SK-N-SH (cell line): ENCODE results near the gene TRIP6.

Source experiments
- EZH2phosphoT487 ChIP-seq: fragments of 200-600 bp; sonication (generic); IDR thresholded peaks from 2 replicates; pipeline ENCODE4 v1.6.1; 2017; ENCODE audit warnings: low read depth, mixed run types, mild to moderate bottlenecking, antibody characterized with exemption, moderate library complexity, borderline replicate concordance
- RAD21 ChIP-seq: IDR thresholded peaks from 2 replicates; pipeline ENCODE4 v1.6.1; 2012; ENCODE audit warnings: mild to moderate bottlenecking, low read length
- RXRA ChIP-seq: IDR thresholded peaks from 2 replicates; pipeline ENCODE4 v1.4.0; 2012; ENCODE audit warnings: low read depth, mild to moderate bottlenecking, borderline replicate concordance
- SMC3 ChIP-seq: IDR thresholded peaks from 2 replicates; pipeline ENCODE4 v1.6.1; 2012; ENCODE audit warnings: low read depth, low read length, improper control_type of control experiment
- TF ChIP-seq, protein P1 (sequence below): fragments of 200-600 bp; sonication (generic); IDR thresholded peaks from 2 replicates; pipeline ENCODE4 v1.6.1; 2017; ENCODE audit warnings: antibody characterized with exemption, mild to moderate bottlenecking, moderate library complexity
- TF ChIP-seq, protein P2 (sequence below): IDR thresholded peaks from 2 replicates; pipeline ENCODE4 v1.6.1; 2012; ENCODE audit warnings: mild to moderate bottlenecking, low read depth, low read length, moderate library complexity

DNA sequence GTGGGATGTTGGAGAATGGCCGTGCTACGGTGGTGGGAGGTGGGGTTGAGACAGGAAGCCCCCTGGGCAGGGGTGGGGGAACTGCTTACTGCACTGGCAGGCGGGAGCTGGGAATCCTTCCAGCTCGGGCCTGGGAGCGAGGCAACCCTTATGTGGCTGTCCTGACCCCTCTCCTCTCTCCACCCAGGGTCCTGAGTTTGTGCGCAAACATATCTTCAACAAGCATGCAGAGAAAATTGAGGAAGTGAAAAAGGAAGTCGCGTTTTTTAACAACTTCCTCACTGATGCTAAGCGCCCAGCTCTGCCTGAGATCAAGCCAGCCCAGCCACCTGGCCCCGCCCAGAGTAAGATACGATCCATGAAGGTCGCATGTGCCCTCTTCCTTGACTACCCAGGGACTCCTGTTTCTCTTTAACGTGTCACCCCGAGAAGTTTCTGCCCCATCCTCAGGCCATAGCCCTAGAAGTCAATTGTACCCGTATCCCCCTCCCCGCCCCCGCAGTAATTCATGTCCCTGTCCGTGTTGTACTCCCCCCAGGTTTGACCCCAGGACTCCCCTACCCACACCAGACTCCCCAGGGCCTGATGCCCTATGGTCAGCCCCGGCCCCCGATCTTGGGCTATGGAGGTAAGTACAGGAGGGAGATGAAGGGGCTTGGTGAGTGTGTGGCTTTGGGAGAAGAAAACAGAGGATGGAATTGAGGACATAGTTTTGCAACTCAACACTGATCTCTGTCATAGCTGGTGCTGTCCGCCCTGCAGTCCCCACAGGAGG is 20.5 kb downstream of the TRIP6 start:
- TF ChIP-seq, protein P1, sequence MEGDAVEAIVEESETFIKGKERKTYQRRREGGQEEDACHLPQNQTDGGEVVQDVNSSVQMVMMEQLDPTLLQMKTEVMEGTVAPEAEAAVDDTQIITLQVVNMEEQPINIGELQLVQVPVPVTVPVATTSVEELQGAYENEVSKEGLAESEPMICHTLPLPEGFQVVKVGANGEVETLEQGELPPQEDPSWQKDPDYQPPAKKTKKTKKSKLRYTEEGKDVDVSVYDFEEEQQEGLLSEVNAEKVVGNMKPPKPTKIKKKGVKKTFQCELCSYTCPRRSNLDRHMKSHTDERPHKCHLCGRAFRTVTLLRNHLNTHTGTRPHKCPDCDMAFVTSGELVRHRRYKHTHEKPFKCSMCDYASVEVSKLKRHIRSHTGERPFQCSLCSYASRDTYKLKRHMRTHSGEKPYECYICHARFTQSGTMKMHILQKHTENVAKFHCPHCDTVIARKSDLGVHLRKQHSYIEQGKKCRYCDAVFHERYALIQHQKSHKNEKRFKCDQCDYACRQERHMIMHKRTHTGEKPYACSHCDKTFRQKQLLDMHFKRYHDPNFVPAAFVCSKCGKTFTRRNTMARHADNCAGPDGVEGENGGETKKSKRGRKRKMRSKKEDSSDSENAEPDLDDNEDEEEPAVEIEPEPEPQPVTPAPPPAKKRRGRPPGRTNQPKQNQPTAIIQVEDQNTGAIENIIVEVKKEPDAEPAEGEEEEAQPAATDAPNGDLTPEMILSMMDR: no peak
- TF ChIP-seq RAD21 (no peak), SMC3 (no peak), RXRA (no peak), EZH2phosphoT487 (no peak)
- TF ChIP-seq, protein P2, sequence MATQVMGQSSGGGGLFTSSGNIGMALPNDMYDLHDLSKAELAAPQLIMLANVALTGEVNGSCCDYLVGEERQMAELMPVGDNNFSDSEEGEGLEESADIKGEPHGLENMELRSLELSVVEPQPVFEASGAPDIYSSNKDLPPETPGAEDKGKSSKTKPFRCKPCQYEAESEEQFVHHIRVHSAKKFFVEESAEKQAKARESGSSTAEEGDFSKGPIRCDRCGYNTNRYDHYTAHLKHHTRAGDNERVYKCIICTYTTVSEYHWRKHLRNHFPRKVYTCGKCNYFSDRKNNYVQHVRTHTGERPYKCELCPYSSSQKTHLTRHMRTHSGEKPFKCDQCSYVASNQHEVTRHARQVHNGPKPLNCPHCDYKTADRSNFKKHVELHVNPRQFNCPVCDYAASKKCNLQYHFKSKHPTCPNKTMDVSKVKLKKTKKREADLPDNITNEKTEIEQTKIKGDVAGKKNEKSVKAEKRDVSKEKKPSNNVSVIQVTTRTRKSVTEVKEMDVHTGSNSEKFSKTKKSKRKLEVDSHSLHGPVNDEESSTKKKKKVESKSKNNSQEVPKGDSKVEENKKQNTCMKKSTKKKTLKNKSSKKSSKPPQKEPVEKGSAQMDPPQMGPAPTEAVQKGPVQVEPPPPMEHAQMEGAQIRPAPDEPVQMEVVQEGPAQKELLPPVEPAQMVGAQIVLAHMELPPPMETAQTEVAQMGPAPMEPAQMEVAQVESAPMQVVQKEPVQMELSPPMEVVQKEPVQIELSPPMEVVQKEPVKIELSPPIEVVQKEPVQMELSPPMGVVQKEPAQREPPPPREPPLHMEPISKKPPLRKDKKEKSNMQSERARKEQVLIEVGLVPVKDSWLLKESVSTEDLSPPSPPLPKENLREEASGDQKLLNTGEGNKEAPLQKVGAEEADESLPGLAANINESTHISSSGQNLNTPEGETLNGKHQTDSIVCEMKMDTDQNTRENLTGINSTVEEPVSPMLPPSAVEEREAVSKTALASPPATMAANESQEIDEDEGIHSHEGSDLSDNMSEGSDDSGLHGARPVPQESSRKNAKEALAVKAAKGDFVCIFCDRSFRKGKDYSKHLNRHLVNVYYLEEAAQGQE: no peak
